HEK293T (cell line): Measurements from ENCODE around the gene SON.

Experiments
- CTCF ChIA-PET: fragments of 350-600 bp; formaldehyde crosslinking; extraction: SDS; loops from one replicate; lab custom pipeline; 2021; ENCODE audit warnings: antibody characterized with exemption, inconsistent platforms; lab: Yijun Ruan, JAX
- POLR2A ChIA-PET: fragments of 350-600 bp; formaldehyde crosslinking; extraction: SDS; loops from one replicate; lab custom pipeline; 2020; ENCODE audit warnings: antibody characterized with exemption, inconsistent platforms; lab: Yijun Ruan, JAX
- DNase-seq: peaks from one replicate; pipeline ENCODE4 v3.0.0; 2012; ENCODE audit warnings: mixed read lengths; ENCODE audit errors: extremely low spot score
- ARNT ChIP-seq: fragments of 450-650 bp; IDR thresholded peaks from 2 replicates; pipeline ENCODE4 v1.6.1; 2017; ENCODE audit warnings: mild to moderate bottlenecking
- BHLHE40 ChIP-seq: fragments of 450-650 bp; IDR thresholded peaks from 2 replicates; pipeline ENCODE4 v1.6.1; 2016; ENCODE audit warnings: mild to moderate bottlenecking, moderate library complexity, borderline replicate concordance
- CTBP1 ChIP-seq: fragments of 450-650 bp; IDR thresholded peaks from 2 replicates; pipeline ENCODE4 v1.6.1; 2016; ENCODE audit warnings: borderline replicate concordance
- ELF4 ChIP-seq: fragments of 450-650 bp; IDR thresholded peaks from 2 replicates; pipeline ENCODE4 v1.6.1; 2017; ENCODE audit warnings: antibody characterized with exemption
- FOXA1 ChIP-seq: fragments of 450-650 bp; IDR thresholded peaks from 2 replicates; pipeline ENCODE4 v1.6.1; 2016; ENCODE audit warnings: mild to moderate bottlenecking
- FOXK2 ChIP-seq: fragments of 450-650 bp; IDR thresholded peaks from 2 replicates; pipeline ENCODE4 v1.6.1; 2016; ENCODE audit warnings: mild to moderate bottlenecking
- FOXM1 ChIP-seq: fragments of 450-650 bp; IDR thresholded peaks from 2 replicates; pipeline ENCODE4 v1.6.1; 2017; ENCODE audit warnings: mild to moderate bottlenecking, borderline replicate concordance
- HDGF ChIP-seq: fragments of 450-650 bp; IDR thresholded peaks from 2 replicates; pipeline ENCODE4 v1.6.1; 2017; ENCODE audit warnings: antibody characterized with exemption, borderline replicate concordance
- L3MBTL2 ChIP-seq: fragments of 450-650 bp; conservative IDR thresholded peaks from 2 replicates; pipeline ENCODE4 v1.6.1; 2016; ENCODE audit warnings: mild to moderate bottlenecking
- LEF1 ChIP-seq: fragments of 450-650 bp; IDR thresholded peaks from 2 replicates; pipeline ENCODE4 v1.6.1; 2017; ENCODE audit warnings: mild to moderate bottlenecking, borderline replicate concordance
- NFRKB ChIP-seq: fragments of 450-650 bp; IDR thresholded peaks from 2 replicates; pipeline ENCODE4 v1.6.1; 2016; ENCODE audit warnings: mild to moderate bottlenecking, moderate library complexity
- SP1 ChIP-seq: fragments of 450-650 bp; IDR thresholded peaks from 2 replicates; pipeline ENCODE4 v1.6.1; 2017
- SUZ12 ChIP-seq: fragments of 450-650 bp; IDR thresholded peaks from 2 replicates; pipeline ENCODE4 v1.6.1; 2016; ENCODE audit warnings: mild to moderate bottlenecking
- TARDBP ChIP-seq: fragments of 450-650 bp; IDR thresholded peaks from 2 replicates; pipeline ENCODE4 v1.6.1; 2016
- ZNF384 ChIP-seq: fragments of 450-650 bp; IDR thresholded peaks from 2 replicates; pipeline ENCODE4 v1.6.1; 2016
- TF ChIP-seq, protein P1 (sequence below): fragments of 450-650 bp; IDR thresholded peaks from 2 replicates; pipeline ENCODE4 v1.6.1; 2016

The SON gene

DNA sequence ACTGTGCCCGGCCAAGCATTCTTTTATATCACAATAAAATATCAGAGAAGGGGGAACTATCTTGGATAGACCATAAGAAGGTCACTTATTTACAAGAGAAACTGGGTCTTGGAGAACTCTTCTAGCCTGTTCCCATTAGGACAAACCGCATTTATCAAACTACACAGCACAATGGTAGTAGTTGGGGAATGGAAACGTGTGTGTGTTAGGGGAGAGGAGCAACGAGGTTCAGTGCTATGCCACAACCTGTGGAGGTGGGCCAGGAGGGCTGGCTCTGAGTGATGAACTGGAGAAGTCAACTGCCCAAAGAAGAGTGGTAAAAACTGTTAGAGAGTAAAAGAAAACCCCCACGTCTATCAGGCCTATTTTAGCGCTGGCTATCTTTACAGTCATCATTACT lies 44.1 kb downstream of the SON start:
- ChIA-PET CTCF (no interaction called here), POLR2A (no interaction called here)
- DNase-seq = no peak
- TF ChIP-seq FOXA1 (no peak), BHLHE40 (no peak), ARNT (no peak), FOXK2 (no peak), CTBP1 (no peak), TARDBP (no peak), LEF1 (no peak), HDGF (no peak), ZNF384 (no peak), NFRKB (no peak), SUZ12 (no peak), FOXM1 (no peak), ELF4 (no peak), L3MBTL2 (no peak), SP1 (no peak)
- TF ChIP-seq, protein P1, sequence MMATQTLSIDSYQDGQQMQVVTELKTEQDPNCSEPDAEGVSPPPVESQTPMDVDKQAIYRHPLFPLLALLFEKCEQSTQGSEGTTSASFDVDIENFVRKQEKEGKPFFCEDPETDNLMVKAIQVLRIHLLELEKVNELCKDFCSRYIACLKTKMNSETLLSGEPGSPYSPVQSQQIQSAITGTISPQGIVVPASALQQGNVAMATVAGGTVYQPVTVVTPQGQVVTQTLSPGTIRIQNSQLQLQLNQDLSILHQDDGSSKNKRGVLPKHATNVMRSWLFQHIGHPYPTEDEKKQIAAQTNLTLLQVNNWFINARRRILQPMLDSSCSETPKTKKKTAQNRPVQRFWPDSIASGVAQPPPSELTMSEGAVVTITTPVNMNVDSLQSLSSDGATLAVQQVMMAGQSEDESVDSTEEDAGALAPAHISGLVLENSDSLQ = no peak

DNA sequence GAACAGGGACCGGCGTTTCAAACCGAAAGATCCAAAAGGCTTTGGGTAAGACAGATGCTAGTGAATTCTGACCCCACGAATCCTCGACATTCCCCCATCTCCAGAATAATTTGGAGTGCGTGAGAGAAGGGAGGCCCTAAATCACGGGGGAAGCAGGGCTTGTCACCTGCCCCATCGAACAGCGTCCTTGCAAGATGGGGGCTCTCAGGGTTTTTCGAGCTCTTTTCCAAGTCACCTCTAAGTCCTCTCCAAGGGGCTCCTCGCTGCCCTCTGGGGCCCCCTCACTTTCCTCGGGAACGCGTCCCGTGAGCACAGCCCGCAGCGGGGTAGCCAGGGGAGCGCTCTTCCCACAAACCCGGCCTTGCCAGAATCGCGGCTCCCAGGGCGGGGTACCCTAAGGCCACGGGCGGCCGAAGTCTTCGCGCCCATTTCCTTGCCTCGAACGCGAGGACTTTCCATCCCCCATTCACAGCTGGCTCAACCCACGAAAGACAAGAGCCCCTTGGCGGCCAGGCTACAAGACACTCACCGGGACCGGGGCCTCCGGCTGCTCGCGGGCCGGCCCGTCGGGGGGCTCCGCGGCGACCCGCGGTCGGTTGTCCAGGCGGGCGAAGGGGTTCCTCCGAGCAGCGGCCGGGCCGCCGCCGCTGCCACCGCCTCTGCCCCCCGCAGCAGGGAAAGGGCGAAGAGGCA lies 45.1 kb downstream of the SON start:
- CTCF ChIA-PET = interaction anchor here (2.5 kb wide), 1 partner anchor 18 kb away, joined by 16 read pairs; no protein-coding TSS in a partner anchor
- DNase-seq = peak; percentile 34
- TF ChIP-seq HDGF (no peak), FOXK2 (no peak), LEF1 (peak; percentile 84; the same call in 1 of the 2 replicates), L3MBTL2 (peak; percentile 49; the same call in 1 of the 2 replicates), ARNT (0 out of 2 replicates have a peak, but pooled peaks have one; percentile 20), FOXA1 (no peak)
- TF ChIP-seq, protein P1 = peak; percentile 54
- POLR2A ChIA-PET = interaction anchor here (1.0 to 2.3 kb wide), 8 partner anchors 13 to 108 kb away, joined by 3 to 14 read pairs (median 6); partner anchors contain the start of genes DNAJC28, GART and TMEM50B

DNA sequence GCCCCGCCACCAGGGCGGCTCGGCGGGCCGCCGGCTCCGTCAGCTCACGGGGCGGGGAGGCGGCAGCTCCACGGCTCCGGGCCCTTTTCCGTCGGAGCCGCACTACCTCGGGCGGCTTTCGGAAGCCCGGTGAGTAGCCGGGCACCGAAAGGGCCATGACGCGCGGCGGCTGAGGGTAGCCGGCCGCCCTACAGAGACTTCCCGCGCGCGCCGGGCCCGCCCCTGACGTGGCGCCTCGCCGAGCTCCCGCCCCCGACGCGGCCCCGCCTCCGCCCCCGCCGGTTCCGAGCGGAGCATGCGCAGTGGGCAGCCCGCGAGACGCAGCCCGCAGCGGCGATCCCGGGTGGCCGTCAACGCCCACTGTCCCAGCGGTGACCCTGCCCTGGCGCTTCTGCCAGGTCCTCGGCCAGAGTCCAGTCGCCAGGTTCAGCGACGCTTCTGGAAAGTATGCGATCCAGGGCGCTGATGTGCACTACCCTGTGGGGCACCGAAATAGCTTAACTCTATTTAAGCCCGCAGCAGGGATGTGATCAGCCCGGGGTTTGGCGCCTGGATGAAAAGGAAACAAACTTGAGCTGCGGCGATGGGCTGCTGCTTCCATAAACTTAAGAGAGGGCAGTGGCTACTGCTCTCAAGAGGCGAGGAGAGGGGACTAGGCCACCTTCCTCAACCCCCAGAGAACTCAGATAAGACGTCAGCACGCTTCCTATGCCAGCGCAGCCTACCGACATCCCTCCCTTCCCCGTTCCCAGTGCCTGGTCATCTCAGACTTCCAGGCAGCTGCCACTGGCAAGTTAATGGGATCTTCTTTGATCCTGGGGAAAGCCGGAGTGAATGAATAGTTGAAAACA lies 45.9 kb downstream of the SON start, which contains the start of gene DONSON:
DONSON (minus strand) TSS at position 200 of the 851 bp plus-strand sequence; CDS start at position 157, 43 bp downstream.
- TF ChIP-seq, protein P1 = no peak
- TF ChIP-seq FOXM1 (no peak), BHLHE40 (no peak), TARDBP (no peak), FOXK2 (no peak), ARNT (no peak), HDGF (no peak), NFRKB (no peak), ZNF384 (no peak), SUZ12 (no peak), SP1 (no peak), ELF4 (no peak), CTBP1 (no peak), L3MBTL2 (no peak), FOXA1 (no peak), LEF1 (no peak)
- peak; percentile 99 for DNase-seq
- ChIA-PET CTCF (interaction anchor here (2.5 kb wide), 1 partner anchor 17 kb away, joined by 16 read pairs; no protein-coding TSS in a partner anchor), POLR2A (interaction anchor here (0.5 to 2.3 kb wide), 15 partner anchors 8 to 109 kb away, joined by 3 to 14 read pairs (median 4); partner anchors contain the start of genes DNAJC28, GART and TMEM50B)

DNA sequence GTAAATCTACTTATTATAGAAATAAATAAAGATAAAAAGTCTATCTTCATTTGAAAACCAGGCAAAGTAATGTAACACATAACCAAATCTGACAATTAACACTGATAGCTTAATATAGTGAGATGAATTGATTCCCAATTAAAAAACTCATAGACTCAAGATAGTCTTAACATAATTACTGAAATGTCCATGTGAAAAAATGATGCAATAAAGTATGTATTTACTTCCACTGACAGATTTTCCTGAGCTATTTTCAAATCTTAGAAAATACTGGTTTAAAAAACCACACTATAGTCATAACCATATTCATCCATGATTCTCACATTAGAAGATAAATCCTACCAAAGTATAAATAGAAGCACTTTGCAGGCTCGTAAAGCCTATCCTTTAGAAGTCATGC lies 55.2 kb downstream of the SON start:
- DNase-seq = no peak
- CTCF ChIA-PET = no interaction called here
- POLR2A ChIA-PET = no interaction called here
- TF ChIP-seq FOXM1 = no peak
- no peak for TF ChIP-seq FOXK2
- TF ChIP-seq NFRKB = no peak
- no peak for TF ChIP-seq LEF1
- no peak for TF ChIP-seq TARDBP
- TF ChIP-seq FOXA1 = no peak

DNA sequence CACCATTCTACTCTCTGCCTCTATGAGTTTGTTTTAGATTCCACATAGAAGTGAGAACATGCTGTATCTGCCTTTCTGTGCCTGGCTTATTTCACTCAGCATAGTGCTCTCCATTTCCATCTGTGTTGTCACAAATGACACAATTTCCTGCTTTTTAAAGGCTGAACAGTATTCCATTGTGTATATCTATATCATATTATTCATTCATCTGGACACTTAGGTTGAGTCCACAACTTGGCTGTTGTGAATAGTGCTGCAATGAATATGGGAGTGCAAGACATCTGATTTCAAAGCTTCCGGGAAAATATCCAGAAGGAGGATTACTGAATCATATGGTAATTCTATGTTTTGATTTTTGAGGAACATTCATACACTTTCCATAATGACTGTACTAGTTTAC lies 65.7 kb downstream of the SON start:
- TF ChIP-seq SUZ12 (no peak), SP1 (no peak), BHLHE40 (no peak), CTBP1 (no peak), FOXM1 (no peak), LEF1 (no peak)
- ChIA-PET CTCF (no interaction called here), POLR2A (no interaction called here)
- DNase-seq = no peak
